ENCODE measurements around the gene TMEM30A.

The TMEM30A gene

DNA sequence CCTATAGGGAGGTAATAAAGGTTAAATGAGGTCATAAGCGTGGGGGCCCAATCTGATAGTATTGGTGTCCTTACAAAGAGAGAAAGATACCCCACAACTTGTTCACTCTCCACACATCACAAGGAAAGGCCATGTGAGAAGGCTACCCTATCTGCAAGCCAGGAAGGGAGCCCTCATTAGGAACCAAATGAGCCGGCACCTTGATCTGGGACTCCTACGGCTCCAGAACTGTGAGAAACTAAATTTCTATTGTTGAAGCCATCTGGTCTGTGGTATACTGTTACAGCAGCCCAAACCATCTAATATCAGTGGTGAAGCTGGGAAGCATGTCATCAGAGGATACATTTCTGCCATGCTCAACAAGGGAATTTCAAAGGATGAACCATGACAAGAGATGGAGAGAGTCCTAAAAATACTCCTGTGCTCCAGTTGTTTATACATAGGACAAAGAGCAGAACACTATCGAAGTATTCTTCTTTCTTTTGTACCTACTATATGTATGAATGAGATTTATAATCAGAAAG, 51.4 kb downstream of the TMEM30A start:
- Histone ChIP-seq H3K4me2 (ENCODE audit: low read length, poor library complexity, severe bottlenecking) (no peak overlapping the region), H3K27ac (ENCODE audit: low read length, poor library complexity, severe bottlenecking) (no peak overlapping the region), H2AK5ac (ENCODE audit: low read length, severe bottlenecking) (no peak overlapping the region), H3K23ac (ENCODE audit: low read length in 2 of 2) (no peak overlapping the region), H3K9ac (ENCODE audit: low read length) (no peak overlapping the region), H3K36me3 (ENCODE audit: control insufficient read depth in 1 of 2, insufficient read depth in 2 of 2, low read depth in 1 of 2, low read length in 2 of 2) (peaks cover 0 to 20% of the 10 kb centered on the region in 2 experiments), H2BK5ac (ENCODE audit: low read depth, low read length, poor library complexity, severe bottlenecking) (no peak overlapping the region), H3K27me3 (ENCODE audit: control insufficient read depth in 1 of 2, insufficient read depth in 1 of 2, low read length in 2 of 2) (no peaks in the 10 kb centered on the region), H2BK120ac (ENCODE audit: low read depth, low read length) (no peak overlapping the region), H3K79me1 (replicated peaks; ENCODE audit: low read length, poor library complexity, severe bottlenecking) (no peaks in the 10 kb centered on the region), H3K18ac (ENCODE audit: low read depth in 1 of 2, low read length in 2 of 2) (no peak overlapping the region), H4K91ac (ENCODE audit: low read length) (no peak overlapping the region), H2AFZ (ENCODE audit: low read depth, low read length) (no peak overlapping the region), H4K8ac (ENCODE audit: low read length) (no peak overlapping the region), H3K4me3 (ENCODE audit: insufficient read depth in 1 of 2, low read depth in 1 of 2, low read length in 2 of 2) (no peak overlapping the region), H3K9me3 (ENCODE audit: control insufficient read depth, low read length) (no peaks in the 10 kb centered on the region), H2BK12ac (ENCODE audit: low read length in 2 of 2) (no peak overlapping the region), H3K14ac (ENCODE audit: low read length in 2 of 2) (no peak overlapping the region), H2BK15ac (ENCODE audit: low read depth, poor library complexity, severe bottlenecking) (no peak overlapping the region), H3K4me1 (ENCODE audit: control insufficient read depth, insufficient read depth, low read depth, low read length) (no peaks in the 10 kb centered on the region), H3K4ac (ENCODE audit: low read depth in 1 of 2, low read length in 2 of 2) (no peak overlapping the region)
- WGBS = 79% methylated on average over 2 of the region's 4 CpGs
- DNase-seq = no peak

DNA sequence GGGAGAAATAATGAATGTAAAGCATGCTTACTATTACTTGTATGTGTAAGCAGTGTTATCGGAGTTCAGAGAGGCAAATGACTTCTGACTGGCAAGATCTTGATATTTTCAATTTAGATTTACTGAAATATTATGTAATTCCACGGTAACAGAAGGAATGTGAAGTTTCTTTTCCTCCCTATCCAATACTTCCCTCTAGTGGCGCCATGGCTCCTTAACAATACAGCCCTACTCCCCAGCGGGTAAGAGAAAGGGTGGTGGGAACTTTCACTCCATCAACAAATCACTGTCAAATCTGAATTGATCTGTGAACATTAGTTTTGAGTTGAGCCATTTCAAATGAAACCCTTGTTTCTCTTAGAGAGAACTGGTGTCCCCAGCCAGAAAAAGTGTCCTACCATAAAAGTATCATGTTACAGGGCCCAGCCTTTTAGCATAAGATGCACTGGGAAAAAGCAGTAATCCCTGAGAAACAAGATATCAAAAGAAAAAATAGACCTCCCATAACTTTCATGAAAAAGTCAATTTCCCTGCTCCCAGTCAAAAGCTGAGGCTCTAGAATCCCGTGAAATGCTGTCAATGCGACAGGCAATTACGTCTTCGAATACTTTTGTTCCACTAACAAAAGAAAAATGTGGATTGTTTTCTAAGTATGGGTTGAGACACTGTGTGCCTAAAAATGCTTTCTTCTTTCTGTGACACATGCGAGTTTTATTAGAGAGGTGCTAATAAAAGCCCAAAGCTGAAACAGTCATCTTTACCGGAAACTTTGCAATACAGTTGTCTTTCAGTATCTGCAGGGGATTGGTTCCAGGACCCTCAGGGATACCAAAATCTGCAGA, 53.9 kb downstream of the TMEM30A start:
- peak; percentile 71 for DNase-seq
- H2BK15ac ChIP-seq (ENCODE audit: low read depth, poor library complexity, severe bottlenecking) = no peak overlapping the region
- no peak overlapping the region for H2AFZ ChIP-seq (ENCODE audit: low read depth, low read length)
- 61% methylated on average over 8 of the region's 10 CpGs for WGBS
- H2BK5ac ChIP-seq (ENCODE audit: low read depth, low read length, poor library complexity, severe bottlenecking) = no peak overlapping the region
- no peak overlapping the region for H2BK120ac ChIP-seq (ENCODE audit: low read depth, low read length)
- H2AK5ac ChIP-seq (ENCODE audit: low read length, severe bottlenecking) = no peak overlapping the region
- no peak overlapping the region for H2BK12ac ChIP-seq (ENCODE audit: low read length in 2 of 2)
- H4K8ac ChIP-seq (ENCODE audit: low read length) = no peak overlapping the region
- H3K14ac ChIP-seq (ENCODE audit: low read length in 2 of 2) = no peak overlapping the region
- H3K18ac ChIP-seq (ENCODE audit: low read depth in 1 of 2, low read length in 2 of 2) = no peak overlapping the region
- no peaks in the 10 kb centered on the region for H3K27me3 ChIP-seq (ENCODE audit: control insufficient read depth in 1 of 2, insufficient read depth in 1 of 2, low read length in 2 of 2)
- no peaks in the 10 kb centered on the region for H3K4me1 ChIP-seq (ENCODE audit: control insufficient read depth, insufficient read depth, low read depth, low read length)
- H3K4me2 ChIP-seq (ENCODE audit: low read length, poor library complexity, severe bottlenecking) = peak overlapping the region; percentile 21
- H3K36me3 ChIP-seq (ENCODE audit: control insufficient read depth in 1 of 2, insufficient read depth in 2 of 2, low read depth in 1 of 2, low read length in 2 of 2) = no peaks in the 10 kb centered on the region
- no peak overlapping the region for H4K91ac ChIP-seq (ENCODE audit: low read length)
- H3K4me3 ChIP-seq (ENCODE audit: insufficient read depth in 1 of 2, low read depth in 1 of 2, low read length in 2 of 2) = no peak overlapping the region
- no peak overlapping the region for H3K27ac ChIP-seq (ENCODE audit: low read length, poor library complexity, severe bottlenecking)
- no peak overlapping the region for H3K23ac ChIP-seq (ENCODE audit: low read length in 2 of 2)
- no peak overlapping the region for H3K4ac ChIP-seq (ENCODE audit: low read depth in 1 of 2, low read length in 2 of 2)
- H3K9ac ChIP-seq (ENCODE audit: low read length) = peak overlapping the region; percentile 48
- H3K79me1 ChIP-seq (replicated peaks; ENCODE audit: low read length, poor library complexity, severe bottlenecking) = no peaks in the 10 kb centered on the region
- no peaks in the 10 kb centered on the region for H3K9me3 ChIP-seq (ENCODE audit: control insufficient read depth, low read length)

DNA sequence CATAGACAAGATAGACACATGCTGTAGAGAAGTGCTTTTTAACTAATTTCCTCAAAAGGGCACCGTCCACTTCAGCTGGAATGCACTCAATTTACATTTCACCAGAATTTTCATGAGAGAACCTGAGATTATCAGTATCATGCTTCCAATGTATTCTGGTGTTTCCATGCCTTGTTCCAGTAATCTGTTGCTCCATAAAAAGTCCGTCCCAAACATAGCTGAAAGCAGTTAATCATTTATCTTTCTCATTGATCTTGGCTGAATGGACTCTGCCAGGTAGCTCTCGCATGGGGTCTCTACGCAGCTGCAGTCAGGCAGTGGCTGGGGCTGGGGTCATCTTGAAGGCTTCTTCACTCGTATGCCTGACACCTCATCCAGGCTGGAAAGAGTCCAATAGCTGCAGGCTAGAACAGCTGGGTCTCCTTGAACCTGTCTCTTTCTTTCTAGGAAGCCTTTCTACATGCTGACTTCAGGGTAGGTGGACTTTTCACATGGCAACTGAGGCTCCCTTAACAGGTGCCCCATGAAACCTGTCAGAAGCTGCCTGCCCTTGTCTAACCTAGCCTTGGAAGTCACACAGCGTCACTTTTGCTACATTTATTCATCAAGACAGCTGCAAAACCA, 60.2 kb downstream of the TMEM30A start:
- Histone ChIP-seq H3K4ac (ENCODE audit: low read depth in 1 of 2, low read length in 2 of 2) (no peak overlapping the region), H3K14ac (ENCODE audit: low read length in 2 of 2) (no peak overlapping the region), H3K4me1 (ENCODE audit: control insufficient read depth, insufficient read depth, low read depth, low read length) (peaks cover 3% of the 10 kb centered on the region), H3K23ac (ENCODE audit: low read length in 2 of 2) (no peak overlapping the region), H2BK5ac (ENCODE audit: low read depth, low read length, poor library complexity, severe bottlenecking) (no peak overlapping the region), H4K91ac (ENCODE audit: low read length) (no peak overlapping the region), H3K36me3 (ENCODE audit: control insufficient read depth in 1 of 2, insufficient read depth in 2 of 2, low read depth in 1 of 2, low read length in 2 of 2) (no peaks in the 10 kb centered on the region), H3K27me3 (ENCODE audit: control insufficient read depth in 1 of 2, insufficient read depth in 1 of 2, low read length in 2 of 2) (no peaks in the 10 kb centered on the region), H2BK120ac (ENCODE audit: low read depth, low read length) (no peak overlapping the region), H3K9ac (ENCODE audit: low read length) (no peak overlapping the region), H3K79me1 (replicated peaks; ENCODE audit: low read length, poor library complexity, severe bottlenecking) (no peaks in the 10 kb centered on the region), H3K9me3 (ENCODE audit: control insufficient read depth, low read length) (no peaks in the 10 kb centered on the region), H3K18ac (ENCODE audit: low read depth in 1 of 2, low read length in 2 of 2) (no peak overlapping the region), H2BK12ac (ENCODE audit: low read length in 2 of 2) (no peak overlapping the region), H3K4me3 (ENCODE audit: insufficient read depth in 1 of 2, low read depth in 1 of 2, low read length in 2 of 2) (no peak overlapping the region), H2BK15ac (ENCODE audit: low read depth, poor library complexity, severe bottlenecking) (no peak overlapping the region), H3K27ac (ENCODE audit: low read length, poor library complexity, severe bottlenecking) (no peak overlapping the region), H2AK5ac (ENCODE audit: low read length, severe bottlenecking) (no peak overlapping the region), H4K8ac (ENCODE audit: low read length) (no peak overlapping the region), H2AFZ (ENCODE audit: low read depth, low read length) (no peak overlapping the region), H3K4me2 (ENCODE audit: low read length, poor library complexity, severe bottlenecking) (no peak overlapping the region)
- 84% methylated on average over 6 of the region's 6 CpGs for WGBS
- no peak for DNase-seq

DNA sequence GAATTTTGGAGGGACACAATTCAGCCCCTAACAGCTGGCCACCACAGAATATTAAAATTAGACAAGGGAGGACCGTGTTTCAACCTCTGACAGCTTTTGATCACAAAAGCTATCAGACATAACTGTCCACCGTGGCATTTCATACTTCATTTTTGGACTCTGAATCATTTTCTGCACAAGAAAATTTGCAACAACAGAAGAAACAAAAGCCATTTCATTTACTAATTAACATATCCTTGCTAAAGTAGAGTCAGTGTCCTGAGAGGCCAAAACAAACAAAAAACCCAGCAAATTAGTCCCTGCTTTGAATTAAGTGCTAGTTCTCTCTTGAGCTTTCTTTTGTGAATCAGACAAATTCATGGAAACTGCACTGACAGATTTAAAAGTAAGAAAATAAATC, 61.2 kb downstream of the TMEM30A start:
- H3K27ac ChIP-seq (ENCODE audit: low read length, poor library complexity, severe bottlenecking) = no peak overlapping the region
- no peak overlapping the region for H2AK5ac ChIP-seq (ENCODE audit: low read length, severe bottlenecking)
- H2AFZ ChIP-seq (ENCODE audit: low read depth, low read length) = no peak overlapping the region
- H2BK15ac ChIP-seq (ENCODE audit: low read depth, poor library complexity, severe bottlenecking) = no peak overlapping the region
- no peaks in the 10 kb centered on the region for H3K27me3 ChIP-seq (ENCODE audit: control insufficient read depth in 1 of 2, insufficient read depth in 1 of 2, low read length in 2 of 2)
- 69% methylated on average over 2 of the region's 2 CpGs for WGBS
- H3K36me3 ChIP-seq (ENCODE audit: control insufficient read depth in 1 of 2, insufficient read depth in 2 of 2, low read depth in 1 of 2, low read length in 2 of 2) = no peaks in the 10 kb centered on the region
- H3K4me1 ChIP-seq (ENCODE audit: control insufficient read depth, insufficient read depth, low read depth, low read length) = peaks cover 3% of the 10 kb centered on the region
- H4K91ac ChIP-seq (ENCODE audit: low read length) = no peak overlapping the region
- H4K8ac ChIP-seq (ENCODE audit: low read length) = no peak overlapping the region
- H3K23ac ChIP-seq (ENCODE audit: low read length in 2 of 2) = no peak overlapping the region
- DNase-seq = no peak
- no peak overlapping the region for H2BK5ac ChIP-seq (ENCODE audit: low read depth, low read length, poor library complexity, severe bottlenecking)
- H3K4me3 ChIP-seq (ENCODE audit: insufficient read depth in 1 of 2, low read depth in 1 of 2, low read length in 2 of 2) = no peak overlapping the region
- no peak overlapping the region for H3K14ac ChIP-seq (ENCODE audit: low read length in 2 of 2)
- no peak overlapping the region for H3K4ac ChIP-seq (ENCODE audit: low read depth in 1 of 2, low read length in 2 of 2)
- H2BK12ac ChIP-seq (ENCODE audit: low read length in 2 of 2) = no peak overlapping the region
- H3K9ac ChIP-seq (ENCODE audit: low read length) = no peak overlapping the region
- H3K79me1 ChIP-seq (replicated peaks; ENCODE audit: low read length, poor library complexity, severe bottlenecking) = no peaks in the 10 kb centered on the region
- H2BK120ac ChIP-seq (ENCODE audit: low read depth, low read length) = no peak overlapping the region
- H3K4me2 ChIP-seq (ENCODE audit: low read length, poor library complexity, severe bottlenecking) = no peak overlapping the region
- no peak overlapping the region for H3K18ac ChIP-seq (ENCODE audit: low read depth in 1 of 2, low read length in 2 of 2)
- H3K9me3 ChIP-seq (ENCODE audit: control insufficient read depth, low read length) = no peaks in the 10 kb centered on the region

Data from mesenchymal stem cell (in vitro differentiated cells and primary cell).